Measurements from ENCODE around the gene MANBA. TPM values are rescaled to one million over a fixed set of nuclear protein-coding genes. Genes with fewer than 3 reads are reported as not detected.

The MANBA gene
- total RNA-seq, 1 experiment from 2014 or later = 4.0 TPM

DNA sequence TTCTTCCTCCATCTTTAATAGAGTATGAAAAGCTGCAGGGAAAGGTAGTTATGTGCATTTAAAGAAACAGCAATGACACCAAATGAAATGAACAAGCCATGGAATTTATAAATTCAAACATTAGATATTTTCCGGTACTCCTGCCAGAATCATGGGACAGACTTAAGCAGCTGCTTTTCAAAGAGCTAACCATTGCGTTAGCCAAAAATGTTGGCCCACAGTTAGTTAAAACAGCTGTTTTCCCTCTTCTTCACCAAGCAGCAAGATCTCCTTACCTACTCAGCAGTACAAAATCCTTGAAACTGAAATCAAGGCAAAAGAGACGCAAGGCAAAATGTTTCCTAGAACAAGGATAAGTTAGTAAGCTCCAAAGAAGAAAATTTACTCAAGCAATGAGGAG lies 64.0 kb downstream of the MANBA start:
- TF ChIP-seq EZH2 (IDR thresholded peaks at IDR 0.05; ENCODE audit: borderline replicate concordance, low read depth, low read length, poor library complexity, severe bottlenecking) = no peak
- Histone ChIP-seq H3K36me3 (ENCODE audit: insufficient read depth, low read length, poor library complexity, severe bottlenecking) (no peaks in the 10 kb centered on the region), H3K27me3 (replicated peaks; ENCODE audit: insufficient read depth, low read depth, low read length, poor library complexity) (no peaks in the 10 kb centered on the region), H3K4me3 (ENCODE audit: low read depth, low read length, poor library complexity, severe bottlenecking) (no peak overlapping the region), H3K4me1 (ENCODE audit: insufficient read depth, low read length, poor library complexity, severe bottlenecking) (no peaks in the 10 kb centered on the region), H3K9me3 (ENCODE audit: low read depth, low read length, poor library complexity, severe bottlenecking) (no peaks in the 10 kb centered on the region), H3K27ac (ENCODE audit: low read depth, low read length, poor library complexity, severe bottlenecking) (no peak overlapping the region)
- ChIA-PET POLR2A (ENCODE audit: low non-redundant PET) (no interaction called here), CTCF (no interaction called here)
- no peak for DNase-seq (ENCODE audit: low spot score)
- no TSS peak for BruUV-seq (replicated peaks)
- intact Hi-C loops (cut with micrococcal nuclease; ENCODE audit: unreplicated experiment) = no loop called here

GRCh38 chr4:102694791-102695190 lies 66.0 kb downstream of the MANBA start:
- TF ChIP-seq CTCF (conservative IDR thresholded peaks at IDR 0.05; ENCODE audit: low read depth, low read length) (no peak), EZH2 (IDR thresholded peaks at IDR 0.05; ENCODE audit: borderline replicate concordance, low read depth, low read length, poor library complexity, severe bottlenecking) (no peak)
- BruUV-seq (replicated peaks) = no TSS peak
- Histone ChIP-seq H3K4me1 (ENCODE audit: insufficient read depth, low read length, poor library complexity, severe bottlenecking) (no peaks in the 10 kb centered on the region), H3K27ac (ENCODE audit: low read depth, low read length, poor library complexity, severe bottlenecking) (no peak overlapping the region), H3K27me3 (replicated peaks; ENCODE audit: insufficient read depth, low read depth, low read length, poor library complexity) (no peaks in the 10 kb centered on the region), H3K9me3 (ENCODE audit: low read depth, low read length, poor library complexity, severe bottlenecking) (no peaks in the 10 kb centered on the region), H3K4me3 (ENCODE audit: low read depth, low read length, poor library complexity, severe bottlenecking) (no peak overlapping the region), H3K36me3 (ENCODE audit: insufficient read depth, low read length, poor library complexity, severe bottlenecking) (no peaks in the 10 kb centered on the region)
- ChIA-PET CTCF (no interaction called here), POLR2A (ENCODE audit: low non-redundant PET) (no interaction called here)
- no peak for DNase-seq (ENCODE audit: low spot score)
- intact Hi-C loops (cut with micrococcal nuclease; ENCODE audit: unreplicated experiment) = no loop called here

DNA sequence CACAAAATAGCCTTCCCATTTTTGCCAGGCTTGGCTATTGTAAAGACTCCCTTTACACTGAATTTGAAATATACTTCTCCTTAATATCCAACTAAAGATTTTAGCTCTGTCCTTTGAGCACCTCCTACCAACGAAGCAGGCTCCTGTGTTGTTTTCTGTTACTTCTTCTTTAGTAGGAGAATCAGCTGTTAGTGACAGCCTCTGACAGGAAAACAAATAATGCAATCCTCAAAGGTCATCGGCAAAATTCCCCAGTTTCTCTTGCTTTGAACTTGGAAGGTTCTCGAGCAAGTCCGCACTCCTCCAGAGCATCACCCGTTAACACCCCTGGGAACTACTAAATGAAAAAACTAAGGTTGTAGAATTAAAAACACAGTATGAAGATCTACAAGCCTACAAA lies 66.9 kb downstream of the MANBA start:
- no peak overlapping the region for H3K4me3 ChIP-seq (ENCODE audit: low read depth, low read length, poor library complexity, severe bottlenecking)
- no peak for TF ChIP-seq CTCF (conservative IDR thresholded peaks at IDR 0.05; ENCODE audit: low read depth, low read length)
- TF ChIP-seq EZH2 (IDR thresholded peaks at IDR 0.05; ENCODE audit: borderline replicate concordance, low read depth, low read length, poor library complexity, severe bottlenecking) = no peak
- H3K27me3 ChIP-seq (replicated peaks; ENCODE audit: insufficient read depth, low read depth, low read length, poor library complexity) = no peaks in the 10 kb centered on the region
- no peaks in the 10 kb centered on the region for H3K9me3 ChIP-seq (ENCODE audit: low read depth, low read length, poor library complexity, severe bottlenecking)
- no TSS peak for BruUV-seq (replicated peaks)
- H3K4me1 ChIP-seq (ENCODE audit: insufficient read depth, low read length, poor library complexity, severe bottlenecking) = no peaks in the 10 kb centered on the region
- CTCF ChIA-PET = no interaction called here
- intact Hi-C loops (cut with micrococcal nuclease; ENCODE audit: unreplicated experiment) = no loop called here
- H3K36me3 ChIP-seq (ENCODE audit: insufficient read depth, low read length, poor library complexity, severe bottlenecking) = no peaks in the 10 kb centered on the region
- POLR2A ChIA-PET (ENCODE audit: low non-redundant PET) = no interaction called here
- H3K27ac ChIP-seq (ENCODE audit: low read depth, low read length, poor library complexity, severe bottlenecking) = no peak overlapping the region
- DNase-seq (ENCODE audit: low spot score) = no peak

- ChIA-PET POLR2A (ENCODE audit: low non-redundant PET) (no interaction called here), CTCF (no interaction called here)
- DNase-seq (ENCODE audit: low spot score) = no peak
- H3K4me3 ChIP-seq (ENCODE audit: low read depth, low read length, poor library complexity, severe bottlenecking) = no peak overlapping the region
- H3K27me3 ChIP-seq (replicated peaks; ENCODE audit: insufficient read depth, low read depth, low read length, poor library complexity) = no peaks in the 10 kb centered on the region
- no peak overlapping the region for H3K27ac ChIP-seq (ENCODE audit: low read depth, low read length, poor library complexity, severe bottlenecking)
- no peaks in the 10 kb centered on the region for H3K9me3 ChIP-seq (ENCODE audit: low read depth, low read length, poor library complexity, severe bottlenecking)
- no TSS peak for BruUV-seq (replicated peaks)
- H3K4me1 ChIP-seq (ENCODE audit: insufficient read depth, low read length, poor library complexity, severe bottlenecking) = no peaks in the 10 kb centered on the region
- intact Hi-C loops (cut with micrococcal nuclease; ENCODE audit: unreplicated experiment) = no loop called here
- H3K36me3 ChIP-seq (ENCODE audit: insufficient read depth, low read length, poor library complexity, severe bottlenecking) = no peaks in the 10 kb centered on the region
- TF ChIP-seq EZH2 (IDR thresholded peaks at IDR 0.05; ENCODE audit: borderline replicate concordance, low read depth, low read length, poor library complexity, severe bottlenecking) (no peak), CTCF (conservative IDR thresholded peaks at IDR 0.05; ENCODE audit: low read depth, low read length) (no peak)
Observed at GRCh38 chr4:102693262-102693850, 67.4 kb downstream of the MANBA start.
